Liver (tissue), 9 donors: ENCODE data around the gene SERPINF2. TPM values are rescaled to one million over a fixed set of nuclear protein-coding genes. Genes with fewer than 3 reads are reported as not detected.

Experiments
- DNase-seq: peaks from one replicate; pipeline ENCODE4 v3.0.0-alpha.2; 2017; ENCODE audit warnings: low spot score
- H3K27ac ChIP-seq, 2 donors: one replicate each; pipeline ENCODE4 v1.7.0; 2013; ENCODE audit warnings: inconsistent platforms in 2 of 2, low read length in 2 of 2, control low read depth in 1 of 2, low read depth in 1 of 2, mild to moderate bottlenecking in 1 of 2
- H3K27me3 ChIP-seq, 4 donors: one replicate each; pipeline versions ENCODE4 v1.6.1 to v1.7.0; 2013; ENCODE audit warnings: low read length in 3 of 4, inconsistent platforms in 1 of 4, mild to moderate bottlenecking in 1 of 4, moderate library complexity in 1 of 4; ENCODE audit not compliant: control insufficient read depth in 4 of 4, insufficient read depth in 4 of 4
- H3K36me3 ChIP-seq, 4 donors: one replicate each; pipeline versions ENCODE4 v1.6.1 to v1.7.0; 2013; ENCODE audit warnings: low read length in 3 of 4, mild to moderate bottlenecking in 3 of 4, low read depth in 1 of 4, moderate library complexity in 1 of 4; ENCODE audit not compliant: control insufficient read depth in 4 of 4, insufficient read depth in 3 of 4
- H3K4me1 ChIP-seq, 4 donors: one replicate each; pipeline versions ENCODE4 v1.6.1 to v1.7.0; 2013; ENCODE audit warnings: low read length in 3 of 4, mild to moderate bottlenecking in 3 of 4, moderate library complexity in 1 of 4; ENCODE audit not compliant: control insufficient read depth in 4 of 4, insufficient read depth in 4 of 4
- H3K4me3 ChIP-seq, 3 donors: one replicate each; pipeline versions ENCODE4 v1.6.1 to v1.7.0; 2013; ENCODE audit warnings: low read length in 3 of 3, control low read depth in 1 of 3, low read depth in 1 of 3, mild to moderate bottlenecking in 1 of 3
- H3K9ac ChIP-seq, 2 donors: one replicate each; pipeline ENCODE4 v1.7.0; 2013; ENCODE audit warnings: low read length in 2 of 2, mild to moderate bottlenecking in 2 of 2, moderate library complexity in 2 of 2, control low read depth in 1 of 2, low read depth in 1 of 2
- H3K9me3 ChIP-seq, 4 donors: one replicate each; pipeline versions ENCODE4 v1.6.1 to v1.7.0; 2013; ENCODE audit warnings: low read length in 3 of 4; ENCODE audit not compliant: control insufficient read depth in 4 of 4
- ATF3 ChIP-seq: IDR thresholded peaks from 2 replicates; pipeline ENCODE4 v1.6.1; 2016; ENCODE audit warnings: antibody characterized with exemption
- CTCF ChIP-seq: fragments of 150-350 bp; IDR thresholded peaks from 2 replicates; pipeline ENCODE4 v1.5.1; 2017; ENCODE audit warnings: improper control_type of control experiment, low read depth, low read length; ENCODE audit not compliant: missing input control
- FOXA1 ChIP-seq: IDR thresholded peaks from 2 replicates; pipeline ENCODE4 v1.6.1; 2016; ENCODE audit warnings: antibody characterized with exemption
- FOXA2 ChIP-seq: IDR thresholded peaks from 2 replicates; pipeline ENCODE4 v1.6.1; 2016; ENCODE audit warnings: antibody characterized with exemption
- GABPA ChIP-seq, 2 donors: IDR thresholded peaks in 1 of 2; conservative IDR thresholded peaks in 1 of 2; 2 replicates each; pipeline ENCODE4 v1.6.1; 2016; ENCODE audit warnings: antibody characterized with exemption in 2 of 2, mild to moderate bottlenecking in 1 of 2, moderate library complexity in 1 of 2
- HNF4A ChIP-seq, 2 donors: conservative IDR thresholded peaks; 2 replicates each; pipeline ENCODE4 v1.6.1; 2016; ENCODE audit warnings: antibody characterized with exemption in 2 of 2, mild to moderate bottlenecking in 2 of 2
- MAX ChIP-seq: IDR thresholded peaks from 2 replicates; pipeline ENCODE4 v1.6.1; 2016; ENCODE audit warnings: antibody characterized with exemption
- NR2F2 ChIP-seq: IDR thresholded peaks from 2 replicates; pipeline ENCODE4 v1.6.1; 2016; ENCODE audit warnings: antibody characterized with exemption
- RAD21 ChIP-seq, 2 donors: IDR thresholded peaks; 2 replicates each; pipeline ENCODE4 v1.6.1; 2016; ENCODE audit warnings: antibody characterized with exemption in 2 of 2, mild to moderate bottlenecking in 2 of 2
- RXRA ChIP-seq, 2 donors: IDR thresholded peaks; 2 replicates each; pipeline ENCODE4 v1.6.1; 2017 to 2018; ENCODE audit warnings: antibody characterized with exemption in 2 of 2, mild to moderate bottlenecking in 1 of 2
- SP1 ChIP-seq: IDR thresholded peaks from 2 replicates; pipeline ENCODE4 v1.6.1; 2018; ENCODE audit warnings: antibody characterized with exemption, mild to moderate bottlenecking
- TAF1 ChIP-seq: conservative IDR thresholded peaks from 2 replicates; pipeline ENCODE4 v1.6.1; 2016; ENCODE audit warnings: antibody characterized with exemption, mild to moderate bottlenecking
- YY1 ChIP-seq: IDR thresholded peaks from 2 replicates; pipeline ENCODE4 v1.6.1; 2016; ENCODE audit warnings: antibody characterized with exemption, mild to moderate bottlenecking
- WGBS: extraction: QIAGEN DNeasy Blood & Tissue Kit; methylation state at CpG from one replicate; pipeline ENCODE4 v1.1.7; 2013; 5-methylcytosine and 5-hydroxymethylcytosine counted together
- polyA plus RNA-seq, 2 donors: library from polyadenylated mRNA; stranded (reverse) in 1 of 2; unstranded in 1 of 2; fragments of 200-250 nt in 1 of 2; fragments of >200 nt in 1 of 2; fragmentation: Nextera tagmentation in 1 of 2; extraction: Ambion mirVana in 1 of 2; gene quantifications; one replicate each; pipeline versions ENCODE4 v1.2.1 to v1.2.3, GENCODE V29; 2013 to 2015
- total RNA-seq, 2 donors: library from RNA; depleted of rRNA; stranded (reverse); fragments of >200 nt; gene quantifications; one replicate each; pipeline ENCODE4 v1.2.3, GENCODE V29; 2014
- TF ChIP-seq, protein P1 (sequence below): IDR thresholded peaks from 2 replicates; pipeline ENCODE4 v1.6.1; 2016; ENCODE audit warnings: antibody characterized with exemption
- donor health status: healthy.
- donor health status: healthy.
- donor health status: healthy.
- donor health status: healthy.
- donor health status: healthy.

Gene SERPINF2
- total and polyA plus RNA-seq, 4 donors = 477 to 1,248 (median 675) TPM

GRCh38 chr17:1725642-1726511, 16.8 kb upstream of the SERPINF2 start:
- no peaks in the 10 kb centered on the region for H3K9me3 ChIP-seq
- no peak overlapping the region for H3K9ac ChIP-seq
- no peak overlapping the region for H3K27ac ChIP-seq
- H3K27me3 ChIP-seq = no peaks in the 10 kb centered on the region
- DNase-seq = no peak
- peaks cover 17 to 56% (median 34%) of the 10 kb centered on the region in 4 donors for H3K4me1 ChIP-seq
- TF ChIP-seq RAD21 (IDR thresholded peaks at IDR 0.05) = no peak
- TF ChIP-seq TAF1 = no peak
- TF ChIP-seq CTCF = no peak
- no peak for TF ChIP-seq YY1
- TF ChIP-seq ATF3 = no peak
- peaks cover 0 to 5% (median under 1%) of the 10 kb centered on the region in 4 donors for H3K36me3 ChIP-seq
- H3K4me3 ChIP-seq = peak overlapping the region; percentile 70 to 98 (median 81)
- WGBS = 93% methylated on average over 54 of the region's 54 CpGs

GRCh38 chr17:1726626-1727257, 15.9 kb upstream of the SERPINF2 start:
- H3K4me1 ChIP-seq = peaks cover 17 to 55% (median 33%) of the 10 kb centered on the region in 4 donors
- no peak for DNase-seq

More at GRCh38 chr17:1726626-1727257, 15.9 kb upstream of the SERPINF2 start:
- Histone ChIP-seq H3K9ac (no peak overlapping the region), H3K27me3 (no peaks in the 10 kb centered on the region), H3K36me3 (peaks cover 0 to 5% (median 2%) of the 10 kb centered on the region in 4 donors), H3K9me3 (no peaks in the 10 kb centered on the region), H3K27ac (no peak overlapping the region), H3K4me3 (no peak overlapping the region)
- no peak for TF ChIP-seq YY1
- no peak for TF ChIP-seq TAF1
- TF ChIP-seq, protein P1, sequence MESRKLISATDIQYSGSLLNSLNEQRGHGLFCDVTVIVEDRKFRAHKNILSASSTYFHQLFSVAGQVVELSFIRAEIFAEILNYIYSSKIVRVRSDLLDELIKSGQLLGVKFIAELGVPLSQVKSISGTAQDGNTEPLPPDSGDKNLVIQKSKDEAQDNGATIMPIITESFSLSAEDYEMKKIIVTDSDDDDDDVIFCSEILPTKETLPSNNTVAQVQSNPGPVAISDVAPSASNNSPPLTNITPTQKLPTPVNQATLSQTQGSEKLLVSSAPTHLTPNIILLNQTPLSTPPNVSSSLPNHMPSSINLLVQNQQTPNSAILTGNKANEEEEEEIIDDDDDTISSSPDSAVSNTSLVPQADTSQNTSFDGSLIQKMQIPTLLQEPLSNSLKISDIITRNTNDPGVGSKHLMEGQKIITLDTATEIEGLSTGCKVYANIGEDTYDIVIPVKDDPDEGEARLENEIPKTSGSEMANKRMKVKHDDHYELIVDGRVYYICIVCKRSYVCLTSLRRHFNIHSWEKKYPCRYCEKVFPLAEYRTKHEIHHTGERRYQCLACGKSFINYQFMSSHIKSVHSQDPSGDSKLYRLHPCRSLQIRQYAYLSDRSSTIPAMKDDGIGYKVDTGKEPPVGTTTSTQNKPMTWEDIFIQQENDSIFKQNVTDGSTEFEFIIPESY = no peak
- TF ChIP-seq HNF4A (conservative IDR thresholded peaks at IDR 0.05) = no peak
- no peak for TF ChIP-seq RXRA (IDR thresholded peaks at IDR 0.05)
- no peak for TF ChIP-seq CTCF
- TF ChIP-seq FOXA2 = no peak
- no peak for TF ChIP-seq RAD21 (IDR thresholded peaks at IDR 0.05)
- no peak for TF ChIP-seq MAX
- no peak for TF ChIP-seq GABPA (IDR thresholded peaks at IDR 0.05 in 1 of 2, conservative IDR thresholded peaks at IDR 0.05 in 1 of 2)
- TF ChIP-seq FOXA1 = no peak
- no peak for TF ChIP-seq SP1
- TF ChIP-seq NR2F2 = no peak
- TF ChIP-seq ATF3 = no peak
- 71% methylated on average over 18 of the region's 18 CpGs for WGBS
